ENCODE data around the gene LRMDA.

GRCh38 chr10:76036111-76036940 is 604.9 kb downstream of the LRMDA start:
- peak in 2 of 3 donors; percentile 18 to 54 for TF ChIP-seq POLR2AphosphoS5 (IDR thresholded peaks at IDR 0.05)
- peak; percentile 63 to 86 (median 84) for TF ChIP-seq CTCF (IDR thresholded peaks at IDR 0.05)
- TF ChIP-seq POLR2A (IDR thresholded peaks at IDR 0.05): no peak
